OCI-LY7 (cell line): Measurements from ENCODE around the gene CYP3A7. TPM values are rescaled to one million over a fixed set of nuclear protein-coding genes. Genes with fewer than 3 reads are reported as not detected.

Experiments used
- BruUV-seq: library from RNA; stranded (reverse); fragments of 400-500 nt; replicated peaks from 2 replicates; lab custom pipeline; 2021; lab: Mats Ljungman, UMichigan
- CTCF ChIA-PET: fragments of 300-600 bp; sonication (Branson Sonifier 250); formaldehyde crosslinking; loops from one replicate; lab custom pipeline; 2022; ENCODE audit warnings: antibody characterized with exemption; ENCODE audit not compliant: unreplicated experiment; lab: Charles Lee
- POLR2A ChIA-PET: fragments of 300-600 bp; sonication (Branson Sonifier 250); formaldehyde crosslinking; loops from one replicate; lab custom pipeline; 2022; ENCODE audit warnings: antibody characterized with exemption; lab: Charles Lee
- DNase-seq: peaks from one replicate; pipeline ENCODE4 v3.0.0-alpha.2; 2015; ENCODE audit warnings: low spot score
- H2AFZ ChIP-seq: fragments of 200-600 bp; sonication (generic), shearing (Covaris generic); 2 replicates; pipeline ENCODE4 v1.6.1; 2014; ENCODE audit warnings: mild to moderate bottlenecking, antibody characterized with exemption, low read length, moderate library complexity
- H3K27ac ChIP-seq: fragments of 200-600 bp; sonication (generic); 2 replicates; pipeline ENCODE4 v1.5.1; 2014; ENCODE audit warnings: mixed run types, low read depth, mild to moderate bottlenecking, moderate library complexity, low read length, inconsistent platforms; ENCODE audit not compliant: poor library complexity, severe bottlenecking
- H3K36me3 ChIP-seq: fragments of 200-600 bp; sonication (generic); 2 replicates; pipeline ENCODE4 v1.6.1; 2014; ENCODE audit warnings: mild to moderate bottlenecking, antibody characterized with exemption, low read length, moderate library complexity, mixed read lengths; ENCODE audit not compliant: insufficient read depth
- H3K4me1 ChIP-seq: fragments of 200-600 bp; sonication (generic); 2 replicates; pipeline ENCODE4 v1.5.1; 2014; ENCODE audit warnings: mild to moderate bottlenecking, low read length; ENCODE audit not compliant: insufficient read depth, poor library complexity, severe bottlenecking
- H3K4me2 ChIP-seq: fragments of 200-600 bp; sonication (generic); 2 replicates; pipeline ENCODE4 v1.6.1; 2014; ENCODE audit warnings: mild to moderate bottlenecking, low read length
- H3K4me3 ChIP-seq: fragments of 200-600 bp; sonication (generic); 2 replicates; pipeline ENCODE4 v1.5.1; 2014; ENCODE audit warnings: mild to moderate bottlenecking, low read depth, low read length; ENCODE audit not compliant: poor library complexity, severe bottlenecking
- H3K79me2 ChIP-seq: fragments of 200-600 bp; sonication (generic); 2 replicates; pipeline ENCODE4 v1.6.1; 2016; ENCODE audit warnings: low read depth, mild to moderate bottlenecking, low read length, moderate library complexity, mixed read lengths; ENCODE audit not compliant: insufficient read depth
- H3K9me2 ChIP-seq: fragments of 200-600 bp; sonication (generic); 2 replicates; pipeline ENCODE4 v1.6.1; 2016; ENCODE audit warnings: mild to moderate bottlenecking, low read length, mixed read lengths; ENCODE audit not compliant: insufficient read depth
- H3K9me3 ChIP-seq: fragments of 200-600 bp; sonication (generic); 2 replicates; pipeline ENCODE4 v1.6.1; 2014; ENCODE audit warnings: mild to moderate bottlenecking, mixed run types, low read length, mixed read lengths
- H4K20me1 ChIP-seq: fragments of 200-600 bp; sonication (generic); 2 replicates; pipeline ENCODE4 v1.6.1; 2014; ENCODE audit warnings: mild to moderate bottlenecking, antibody characterized with exemption, low read length, moderate library complexity, mixed read lengths; ENCODE audit not compliant: insufficient read depth
- CTCF ChIP-seq: fragments of 200-600 bp; sonication (generic); conservative IDR thresholded peaks from 2 replicates; pipeline ENCODE4 v1.5.1; 2014; ENCODE audit warnings: mild to moderate bottlenecking, antibody characterized with exemption, low read length, moderate library complexity, mixed read lengths
- EZH2phosphoT487 ChIP-seq: fragments of 200-600 bp; sonication (generic); IDR thresholded peaks from 2 replicates; pipeline ENCODE4 v1.6.1; 2018; ENCODE audit warnings: low read depth, borderline replicate concordance, mild to moderate bottlenecking, mixed run types, antibody characterized with exemption, low read length, moderate library complexity, mixed read lengths
- intact Hi-C: fragments of 100-400 bp; cut with micrococcal nuclease; formaldehyde crosslinking; loops from one replicate; pipeline ENCODE4 v1.10.0; 2022; ENCODE audit not compliant: unreplicated experiment
- total RNA-seq, 2 experiments: library from RNA; depleted of rRNA in 1 of 2; stranded (reverse); fragments of >200 nt in 1 of 2; shearing (Covaris generic) in 1 of 2; gene quantifications; 2 replicates each; pipeline ENCODE4 v1.2.3, GENCODE V29; 2014 to 2022

The CYP3A7 gene
- total RNA-seq, 2 experiments from 2014 or later = not detected

- intact Hi-C loops = no loop called here
- CTCF ChIA-PET = no interaction called here
- no TSS peak for BruUV-seq
Measured at GRCh38 chr7:99768471-99768870, 33.5 kb upstream of the CYP3A7 start.

GRCh38 chr7:99767662-99768061, 32.7 kb upstream of the CYP3A7 start:
- POLR2A ChIA-PET = no interaction called here
- no peak overlapping the region for H3K4me3 ChIP-seq
- H3K9me2 ChIP-seq = no peaks in the 10 kb centered on the region
- no peak overlapping the region for H2AFZ ChIP-seq
- intact Hi-C loops = no loop called here
- H3K4me2 ChIP-seq = peak overlapping the region; percentile 38
- H3K79me2 ChIP-seq = no peaks in the 10 kb centered on the region
- no peaks in the 10 kb centered on the region for H3K36me3 ChIP-seq
- CTCF ChIA-PET = no interaction called here
- peak; percentile 47 for DNase-seq
- H4K20me1 ChIP-seq = no peaks in the 10 kb centered on the region
- H3K4me1 ChIP-seq = peaks cover 19% of the 10 kb centered on the region
- H3K9me3 ChIP-seq = no peaks in the 10 kb centered on the region
- no peak for TF ChIP-seq EZH2phosphoT487
- no peak for TF ChIP-seq CTCF
- no TSS peak for BruUV-seq
- H3K27ac ChIP-seq = no peak overlapping the region

More at GRCh38 chr7:99768471-99768870, 33.5 kb upstream of the CYP3A7 start:
- Histone ChIP-seq H3K4me1 (peaks cover 19% of the 10 kb centered on the region), H3K36me3 (no peaks in the 10 kb centered on the region), H4K20me1 (no peaks in the 10 kb centered on the region), H3K27ac (no peak overlapping the region), H3K4me2 (peak overlapping the region; percentile 38; the same call in 1 of the 2 replicates), H3K79me2 (no peaks in the 10 kb centered on the region), H3K9me3 (no peaks in the 10 kb centered on the region), H2AFZ (no peak overlapping the region), H3K4me3 (no peak overlapping the region), H3K9me2 (no peaks in the 10 kb centered on the region)
- peak; percentile 6 for DNase-seq
- TF ChIP-seq EZH2phosphoT487 (no peak), CTCF (no peak)
- POLR2A ChIA-PET = no interaction called here

- ChIA-PET POLR2A (no interaction called here), CTCF (no interaction called here)
- intact Hi-C loops = no loop called here
- Histone ChIP-seq H3K9me3 (no peaks in the 10 kb centered on the region), H3K4me3 (no peak overlapping the region), H3K27ac (no peak overlapping the region), H3K4me2 (no peak overlapping the region), H3K36me3 (no peaks in the 10 kb centered on the region), H3K79me2 (no peaks in the 10 kb centered on the region), H3K4me1 (peaks cover 19% of the 10 kb centered on the region), H2AFZ (no peak overlapping the region), H4K20me1 (no peaks in the 10 kb centered on the region), H3K9me2 (no peaks in the 10 kb centered on the region)
- no TSS peak for BruUV-seq
- no peak for DNase-seq
- TF ChIP-seq CTCF (no peak), EZH2phosphoT487 (no peak)
Measured at GRCh38 chr7:99766484-99767099, 31.6 kb upstream of the CYP3A7 start.
